Superior temporal gyrus (tissue), 1 donor: ENCODE data around the gene MUS81.

Experiments
- DNase-seq: peaks from one replicate; pipeline ENCODE4 v3.0.0-alpha.2; 2016; ENCODE audit errors: extremely low spot score

MUS81 gene

DNA sequence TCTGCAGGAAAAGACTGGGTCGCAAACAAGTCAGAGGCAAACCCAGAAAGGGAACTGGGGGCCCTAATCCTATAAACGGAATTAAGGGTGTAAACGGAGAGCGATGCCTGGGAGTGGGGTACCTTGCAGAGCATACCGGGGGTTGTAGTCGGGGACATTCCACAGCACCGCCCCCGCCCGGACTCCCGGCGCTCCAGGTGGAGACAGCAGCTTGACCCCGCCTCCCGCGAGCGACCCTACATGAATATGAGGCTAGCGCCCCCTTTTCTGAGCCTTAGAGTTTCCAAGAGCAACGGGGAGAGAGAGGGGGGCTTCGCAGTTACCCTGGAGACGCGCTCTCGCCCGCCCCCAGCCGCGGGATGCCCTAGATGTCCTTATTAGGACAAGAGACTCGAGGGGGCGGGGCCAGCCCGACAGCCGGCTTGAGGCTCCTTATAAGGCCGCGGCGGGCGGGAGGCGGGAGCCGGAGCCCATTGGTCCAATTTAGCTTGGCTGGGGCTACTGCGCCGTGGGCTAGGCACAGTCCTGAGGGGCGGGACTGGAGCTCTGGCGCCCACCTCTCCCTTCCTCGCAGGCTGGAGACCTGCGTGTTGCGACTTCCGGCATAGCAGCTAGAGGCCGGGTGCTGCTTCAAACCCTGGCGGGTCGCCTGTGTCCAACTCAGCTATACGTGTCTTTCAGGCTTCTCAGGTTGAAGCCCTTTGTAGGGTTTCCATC is 980 bp upstream of the MUS81 start:
- DNase-seq = peak; percentile 96

GRCh38 chr11:65859812-65860277 is 388 bp upstream of the MUS81 start:
- no peak for DNase-seq

DNA sequence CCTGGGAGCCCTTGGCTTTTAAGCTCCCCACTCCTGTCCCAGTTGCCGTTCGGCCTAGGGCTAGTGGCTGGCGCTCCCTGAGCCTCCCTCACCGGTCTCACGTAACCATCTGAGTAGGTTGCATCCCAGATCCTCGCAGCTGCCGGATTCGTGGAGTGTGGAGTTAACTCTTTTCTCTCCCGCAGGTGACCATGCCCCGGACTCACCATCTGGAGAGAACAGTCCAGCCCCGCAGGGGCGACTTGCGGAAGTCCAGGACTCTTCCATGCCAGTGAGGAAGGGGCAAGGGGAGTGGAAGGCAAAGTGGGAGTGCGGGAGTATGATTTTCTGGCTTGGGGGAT is 902 bp downstream of the MUS81 start:
- no peak for DNase-seq

- no peak for DNase-seq
Observed at GRCh38 chr11:65861533-65862183, 1.4 kb downstream of the MUS81 start.

- no peak for DNase-seq
Observed at GRCh38 chr11:65862191-65862735, 2.0 kb downstream of the MUS81 start.

DNA sequence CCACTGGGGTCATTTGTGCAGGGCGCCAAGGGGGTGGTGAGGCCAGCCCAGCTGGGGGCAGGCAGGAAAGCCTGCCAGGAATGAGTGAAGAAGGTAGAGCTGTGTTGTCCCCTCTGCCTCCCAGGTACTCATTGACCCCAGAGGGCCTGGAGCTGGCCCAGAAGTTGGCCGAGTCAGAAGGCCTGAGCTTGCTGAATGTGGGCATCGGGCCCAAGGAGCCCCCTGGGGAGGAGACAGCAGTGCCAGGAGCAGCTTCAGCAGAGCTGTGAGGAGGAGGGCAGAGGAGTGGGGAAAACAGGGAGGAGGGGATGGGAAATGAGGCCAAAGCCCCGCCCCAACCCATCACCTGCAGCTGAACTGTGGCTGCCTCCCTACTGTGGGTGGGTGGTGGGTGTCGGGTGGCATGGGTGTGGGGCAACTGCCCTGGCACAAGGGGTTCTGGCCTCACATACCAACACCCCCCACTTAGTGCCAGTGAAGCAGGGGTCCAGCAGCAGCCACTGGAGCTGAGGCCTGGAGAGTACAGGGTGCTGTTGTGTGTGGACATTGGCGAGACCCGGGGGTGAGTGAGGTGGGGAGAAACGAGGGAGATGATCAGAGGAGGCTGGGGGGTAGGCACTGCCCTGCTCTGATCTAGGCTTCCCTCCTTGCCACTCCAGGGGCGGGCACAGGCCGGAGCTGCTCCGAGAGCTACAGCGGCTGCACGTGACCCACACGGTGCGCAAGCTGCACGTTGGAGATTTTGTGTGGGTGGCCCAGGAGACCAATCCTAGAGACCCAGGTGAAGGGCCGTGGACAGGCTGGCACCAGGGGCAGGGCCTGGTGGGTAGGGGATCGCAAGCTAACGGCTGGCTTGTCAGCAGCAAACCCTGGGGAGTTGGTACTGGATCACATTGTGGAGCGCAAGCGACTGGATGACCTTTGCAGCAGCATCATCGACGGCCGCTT is 3.0 kb downstream of the MUS81 start:
- DNase-seq = no peak

DNA sequence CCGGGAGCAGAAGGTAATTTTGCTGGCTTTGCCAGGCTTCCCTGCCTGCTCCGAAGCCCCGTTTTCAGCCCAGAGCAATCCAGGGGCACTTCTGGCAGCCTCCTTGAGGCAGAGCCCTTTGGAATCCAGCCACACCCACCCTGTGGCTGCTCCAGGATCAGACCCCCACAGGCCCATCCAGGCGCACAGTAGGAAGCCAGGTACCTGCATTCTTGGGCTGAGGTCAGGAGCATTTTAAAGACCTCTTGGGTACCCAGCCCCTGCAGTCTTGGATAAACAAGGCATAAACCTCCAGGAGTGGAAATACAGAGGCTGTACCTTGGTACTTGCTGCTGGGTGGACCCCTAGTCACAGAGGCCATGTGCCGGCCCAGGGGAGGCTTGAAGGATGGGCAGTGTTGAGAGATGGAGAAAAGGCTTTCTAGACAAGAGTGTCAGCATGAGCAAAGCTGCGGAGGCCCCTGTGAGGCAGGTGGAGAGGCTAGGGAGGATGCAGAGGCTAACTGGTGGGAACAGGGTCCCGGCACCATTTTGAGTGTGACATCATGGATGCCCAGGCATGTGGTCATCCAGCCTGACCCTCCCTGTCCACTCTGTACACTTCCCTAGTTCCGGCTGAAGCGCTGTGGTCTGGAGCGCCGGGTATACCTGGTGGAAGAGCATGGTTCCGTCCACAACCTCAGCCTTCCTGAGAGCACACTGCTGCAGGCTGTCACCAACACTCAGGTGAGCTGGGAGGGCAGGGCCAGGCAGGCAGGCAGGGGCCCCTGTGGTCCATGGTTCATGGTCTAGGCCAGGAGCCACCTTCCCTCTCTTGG is 3.9 kb downstream of the MUS81 start:
- DNase-seq = no peak

GRCh38 chr11:65864706-65865471 is 4.7 kb downstream of the MUS81 start:
- no peak for DNase-seq

DNA sequence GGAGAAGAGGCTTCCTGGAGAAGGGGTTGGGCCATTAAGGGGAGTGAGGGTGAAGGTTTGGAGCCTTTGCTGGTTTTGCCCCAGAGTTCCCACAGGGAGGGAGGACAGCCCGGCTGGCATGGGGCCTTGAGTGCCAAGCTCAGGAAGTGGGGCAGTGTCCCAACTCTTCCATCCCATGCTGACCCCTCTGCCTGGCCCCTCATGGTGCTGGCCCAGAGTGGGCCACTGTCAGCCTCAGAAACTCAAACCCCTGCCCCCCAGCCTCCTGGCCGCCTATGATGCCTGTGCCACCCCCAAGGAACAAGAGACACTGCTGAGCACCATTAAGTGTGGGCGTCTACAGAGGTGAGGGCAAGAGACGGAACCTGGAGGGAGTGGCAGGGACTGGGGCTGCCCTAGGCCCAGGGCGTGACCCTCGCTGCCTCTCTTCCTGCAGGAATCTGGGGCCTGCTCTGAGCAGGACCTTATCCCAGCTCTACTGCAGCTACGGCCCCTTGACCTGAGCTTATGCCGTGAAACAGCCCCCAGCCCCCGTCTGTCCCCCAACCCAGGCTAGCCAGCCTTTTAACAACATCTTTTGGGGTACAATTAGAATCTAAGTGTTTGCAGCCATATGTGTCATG is 5.4 kb downstream of the MUS81 start:
- DNase-seq = no peak

DNA sequence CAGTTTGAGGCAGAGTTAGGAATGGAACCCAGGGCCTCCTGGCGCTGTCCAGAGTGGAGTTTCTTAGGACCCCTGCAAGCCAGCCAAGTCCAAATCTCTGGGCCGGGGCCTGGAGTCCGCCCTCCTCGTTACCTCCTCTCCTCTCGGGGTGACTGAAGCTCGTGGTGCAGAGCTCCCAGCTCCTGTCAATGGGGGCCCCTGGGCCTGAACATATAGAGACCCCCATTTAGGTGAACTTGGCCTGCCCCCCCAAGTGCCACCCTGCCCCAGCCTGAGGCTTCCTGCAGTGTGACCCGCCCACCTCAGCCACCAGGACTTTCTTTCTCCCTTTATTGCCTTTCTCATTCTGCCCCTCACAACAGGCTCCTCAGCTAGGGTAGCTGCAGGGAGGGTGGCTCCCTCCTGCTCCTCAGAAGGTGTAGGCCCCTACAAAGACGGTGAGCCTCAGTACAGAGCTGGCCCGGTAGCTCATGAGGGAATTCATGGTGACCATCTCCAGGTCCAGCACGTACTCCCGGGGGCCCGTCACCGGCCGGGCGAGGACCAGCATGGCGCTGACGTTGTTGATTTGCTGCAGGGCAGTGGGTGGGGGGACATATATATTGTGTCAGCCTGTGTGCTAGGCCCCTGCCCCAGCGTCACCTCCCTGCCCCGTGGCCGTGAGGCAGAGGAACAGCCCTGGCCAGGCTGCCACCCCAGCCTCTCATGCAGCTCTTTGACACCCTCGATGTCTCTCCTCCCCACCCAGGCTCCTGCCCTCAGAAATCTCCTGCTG is 6.5 kb downstream of the MUS81 start:
- DNase-seq = no peak

DNA sequence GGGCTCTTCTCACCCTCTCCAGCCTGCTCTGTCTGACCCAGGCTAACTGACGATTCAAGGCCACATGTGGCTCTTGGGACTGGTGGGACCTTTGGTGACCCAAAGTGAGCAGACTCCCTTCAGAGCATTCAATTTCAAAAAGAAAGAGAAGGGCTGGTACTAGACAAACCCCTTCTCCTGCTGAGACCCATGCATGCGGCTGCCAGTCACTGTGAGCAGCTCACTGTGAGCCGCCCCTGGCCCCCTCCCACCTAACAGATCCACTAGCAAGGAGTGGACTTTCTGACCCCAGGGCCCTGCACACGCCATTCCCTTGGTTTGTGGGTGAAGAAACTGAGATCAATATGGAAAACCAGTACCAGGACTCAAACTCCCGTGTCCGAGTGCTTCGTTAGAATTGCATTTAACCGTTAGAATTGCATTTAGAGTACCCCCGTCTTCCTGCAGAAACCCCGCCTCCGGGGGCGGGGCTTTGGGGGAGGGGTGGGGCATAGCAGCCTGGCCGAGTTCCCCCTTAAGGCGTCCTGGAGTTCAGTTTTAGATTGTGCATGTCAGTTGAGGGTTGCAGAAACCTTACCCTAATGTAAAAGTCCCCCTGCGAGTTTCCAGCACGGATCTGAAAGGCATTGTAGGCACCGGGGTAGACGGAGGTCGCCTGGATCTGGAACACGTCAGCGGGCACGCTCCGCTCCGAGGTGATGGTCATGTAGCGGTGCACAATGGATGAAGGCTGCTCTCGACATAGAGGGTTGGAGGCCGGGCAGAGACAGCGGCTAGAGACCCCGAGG is 7.2 kb downstream of the MUS81 start:
- DNase-seq = no peak

DNA sequence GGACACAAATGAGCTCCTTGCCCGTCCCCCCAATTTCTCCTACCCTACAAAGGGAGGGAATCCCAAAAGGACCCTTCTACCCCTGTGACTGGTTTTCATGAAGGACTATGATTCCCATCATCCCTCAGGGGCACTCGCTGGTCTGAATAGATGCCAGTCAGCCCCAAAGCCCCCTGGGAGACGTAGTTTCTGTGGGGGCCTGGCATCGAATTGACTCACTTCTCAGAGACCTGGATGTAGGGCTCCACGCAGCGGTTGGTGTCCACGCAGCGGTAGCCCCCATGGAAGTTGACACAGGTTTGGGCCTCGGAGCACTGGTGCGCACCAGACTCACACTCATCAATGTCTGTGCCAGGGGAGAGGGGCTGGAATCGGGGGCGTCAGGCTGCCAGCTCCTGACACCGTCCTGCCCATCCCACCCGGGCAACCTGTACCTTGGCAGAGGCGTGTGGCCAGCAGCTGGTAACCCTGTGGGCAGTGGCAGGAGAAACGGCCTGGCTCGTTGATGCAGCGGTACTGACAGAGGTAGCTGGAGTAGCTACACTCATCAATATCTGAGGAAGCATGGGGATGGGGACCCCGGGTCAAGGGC is 7.9 kb downstream of the MUS81 start:
- DNase-seq = peak; percentile 58

DNA sequence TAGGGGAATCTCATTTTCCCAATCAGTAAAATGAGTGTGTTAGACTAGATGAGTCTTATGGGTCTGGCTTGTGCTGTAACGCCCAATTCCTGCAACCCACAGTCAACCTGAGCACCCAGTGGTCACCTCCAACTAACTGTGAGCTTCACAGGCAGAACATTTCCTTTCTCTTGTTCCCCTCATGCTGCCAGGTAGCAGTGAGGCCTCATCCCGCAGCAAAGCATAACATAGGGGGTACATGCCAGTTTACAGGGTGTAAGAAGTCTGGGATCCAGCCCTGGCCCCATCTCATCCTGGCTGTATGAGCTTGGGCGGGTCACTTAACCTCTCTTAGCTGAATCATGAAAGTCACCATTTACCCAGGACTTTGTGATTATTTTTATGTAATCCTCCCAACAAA is 8.7 kb downstream of the MUS81 start:
- DNase-seq = no peak

DNA sequence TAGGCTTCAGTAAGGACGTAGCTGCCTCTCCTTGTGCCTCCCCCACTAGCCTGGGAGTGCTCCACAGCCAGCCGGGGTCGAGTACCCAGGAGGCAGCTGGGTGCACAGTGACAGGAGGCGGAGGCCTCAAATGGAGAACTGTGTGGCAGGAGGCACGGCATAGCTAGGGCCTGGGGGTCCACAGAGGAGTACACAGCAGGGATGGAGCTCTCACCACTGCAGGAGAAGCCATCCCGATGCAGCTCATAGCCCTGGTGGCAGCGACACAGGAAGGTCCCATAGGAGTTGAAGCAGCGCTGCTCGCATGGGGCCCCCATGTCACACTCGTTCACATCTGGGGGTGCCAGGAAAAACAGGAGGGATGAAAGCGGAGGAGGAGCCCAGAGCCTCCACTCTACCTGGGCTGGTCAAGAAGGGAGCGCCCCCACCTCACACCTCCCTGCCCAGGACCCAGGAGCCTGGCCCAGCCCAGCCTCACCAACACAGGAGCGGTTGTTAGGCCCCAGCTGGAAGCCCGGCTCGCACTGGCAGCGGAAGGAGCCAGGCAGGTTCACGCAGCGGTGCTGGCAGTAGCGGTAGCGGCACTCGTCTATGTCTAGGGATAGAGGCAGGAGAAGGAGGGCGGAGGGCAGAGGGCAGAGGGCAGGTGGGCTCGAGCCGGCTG is 9.5 kb downstream of the MUS81 start:
- DNase-seq = no peak

- no peak for DNase-seq
Observed at GRCh38 chr11:65870307-65870658, 10.1 kb downstream of the MUS81 start.

- DNase-seq = no peak
Observed at GRCh38 chr11:65870706-65871681, 10.8 kb downstream of the MUS81 start.
